BE2C (cell line): ENCODE data around the gene NDUFA11.

Experiments used
- DNase-seq: peaks from one replicate; pipeline ENCODE4 v3.0.0-alpha.2; 2020
- H3K27me3 ChIP-seq: fragments of 250-450 bp; sonication (Bioruptor Pico); 2 replicates; pipeline ENCODE4 v1.5.1; 2020; ENCODE audit warnings: mild to moderate bottlenecking
- H3K36me3 ChIP-seq: fragments of 250-450 bp; sonication (Bioruptor Pico); 2 replicates; pipeline ENCODE4 v1.5.1; 2020; ENCODE audit warnings: mild to moderate bottlenecking
- H3K4me1 ChIP-seq: fragments of 250-450 bp; sonication (Bioruptor Pico); 2 replicates; pipeline ENCODE4 v1.5.1; 2020
- H3K4me3 ChIP-seq: 2 replicates; pipeline ENCODE4 v1.5.1; 2011; ENCODE audit warnings: low read depth, low read length
- H3K9me3 ChIP-seq: fragments of 250-450 bp; sonication (Bioruptor Pico); 2 replicates; pipeline ENCODE4 v1.5.1; 2020
- CTCF ChIP-seq: IDR thresholded peaks from 2 replicates; pipeline ENCODE4 v1.5.1; 2012; ENCODE audit warnings: mild to moderate bottlenecking, low read depth, low read length

Gene NDUFA11

DNA sequence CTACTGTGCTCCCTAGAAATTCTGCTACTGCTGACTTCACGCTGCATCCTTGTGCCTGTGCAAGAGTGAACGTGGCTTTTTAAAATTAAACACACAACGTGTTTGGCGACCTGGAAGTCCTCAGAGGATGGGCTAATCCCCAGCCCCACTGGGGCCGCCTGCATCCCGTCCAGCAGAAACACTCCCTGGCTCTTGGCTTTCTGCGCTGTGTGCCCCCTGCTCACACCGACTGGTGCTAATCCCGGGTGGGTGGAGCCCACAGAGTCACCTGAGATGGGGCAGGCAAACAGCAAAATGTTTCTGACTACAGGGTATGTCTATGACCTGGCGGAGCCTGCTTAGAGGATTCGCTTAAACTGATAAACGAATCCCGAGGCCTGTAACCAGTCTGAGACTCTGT, 25.6 kb upstream of the NDUFA11 start:
- Histone ChIP-seq H3K36me3 (peaks cover 79% of the 10 kb centered on the region), H3K4me1 (peaks cover 23% of the 10 kb centered on the region), H3K4me3 (no peak overlapping the region), H3K27me3 (no peaks in the 10 kb centered on the region), H3K9me3 (no peaks in the 10 kb centered on the region)
- TF ChIP-seq CTCF: no peak
- no peak for DNase-seq

- TF ChIP-seq CTCF: no peak
- no peak for DNase-seq
- no peak overlapping the region for H3K4me3 ChIP-seq
- no peaks in the 10 kb centered on the region for H3K27me3 ChIP-seq
- peaks cover 10% of the 10 kb centered on the region for H3K4me1 ChIP-seq
- no peaks in the 10 kb centered on the region for H3K9me3 ChIP-seq
- peaks cover 86% of the 10 kb centered on the region for H3K36me3 ChIP-seq
Observed at GRCh38 chr19:5927441-5927821, 23.8 kb upstream of the NDUFA11 start.

GRCh38 chr19:5926641-5927440, 23.3 kb upstream of the NDUFA11 start:
- H3K4me3 ChIP-seq: no peak overlapping the region

DNA sequence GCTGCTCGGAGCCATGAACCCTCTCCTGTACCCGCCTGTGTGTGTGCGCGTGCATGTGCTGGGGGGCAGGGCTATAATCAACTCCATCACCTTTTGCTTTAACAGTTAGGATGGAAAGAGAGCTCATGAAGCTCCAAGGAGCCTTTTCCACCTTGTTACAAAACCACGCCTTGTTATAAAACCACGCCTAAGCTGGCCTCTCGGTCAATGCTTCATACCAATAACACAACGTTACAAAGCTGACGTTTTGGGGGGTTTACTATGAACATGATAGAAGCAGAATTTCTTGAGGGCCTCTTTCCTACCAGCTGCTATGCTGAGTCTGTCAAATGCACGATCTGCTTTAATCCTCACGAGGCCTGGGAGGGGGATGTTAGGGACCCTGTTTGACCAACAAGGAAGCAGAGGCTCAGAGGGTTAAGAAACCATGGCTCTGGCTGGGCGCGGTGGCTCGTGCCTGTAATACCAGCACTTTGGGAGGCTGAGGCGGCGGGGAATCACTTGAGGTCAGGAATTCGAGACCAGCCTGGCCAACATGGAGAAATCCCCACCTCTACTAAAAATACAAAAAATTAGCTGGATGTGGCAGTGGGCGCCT, 22.3 kb upstream of the NDUFA11 start:
- no peak for DNase-seq
- peaks cover 10% of the 10 kb centered on the region for H3K4me1 ChIP-seq
- H3K9me3 ChIP-seq: no peaks in the 10 kb centered on the region
- H3K4me3 ChIP-seq: no peak overlapping the region
- H3K36me3 ChIP-seq: peaks cover 90% of the 10 kb centered on the region
- no peak for TF ChIP-seq CTCF
- no peaks in the 10 kb centered on the region for H3K27me3 ChIP-seq

More at GRCh38 chr19:5926641-5927440, 23.3 kb upstream of the NDUFA11 start:
- Histone ChIP-seq H3K9me3 (no peaks in the 10 kb centered on the region), H3K27me3 (no peaks in the 10 kb centered on the region), H3K4me1 (peaks cover 10% of the 10 kb centered on the region), H3K36me3 (peaks cover 87% of the 10 kb centered on the region)
- TF ChIP-seq CTCF: no peak
- DNase-seq: peak; percentile 47

- peaks cover 93% of the 10 kb centered on the region for H3K36me3 ChIP-seq
- no peak for TF ChIP-seq CTCF
- no peaks in the 10 kb centered on the region for H3K9me3 ChIP-seq
- H3K27me3 ChIP-seq: no peaks in the 10 kb centered on the region
- H3K4me1 ChIP-seq: no peaks in the 10 kb centered on the region; the same call in 1 of the 2 replicates
- no peak for DNase-seq
- no peak overlapping the region for H3K4me3 ChIP-seq
Observed at GRCh38 chr19:5923356-5923755, 19.8 kb upstream of the NDUFA11 start.

GRCh38 chr19:5922161-5922545, 18.6 kb upstream of the NDUFA11 start:
- Histone ChIP-seq H3K36me3 (peaks cover 89% of the 10 kb centered on the region), H3K4me1 (no peaks in the 10 kb centered on the region; the same call in 1 of the 2 replicates), H3K27me3 (no peaks in the 10 kb centered on the region), H3K9me3 (no peaks in the 10 kb centered on the region), H3K4me3 (no peak overlapping the region)
- DNase-seq: no peak
- no peak for TF ChIP-seq CTCF
